AG09309 (cell line): Measurements from ENCODE around the gene GSN.
A peak's percentile ranks its signal among the peaks of the same experiment; 100 is the strongest.

Experiments used
- DNase-seq: peaks from one replicate; pipeline ENCODE4 v3.0.0-alpha.2; 2010; ENCODE audit warnings: low read depth
- H3K4me3 ChIP-seq: 2 replicates; pipeline ENCODE4 v1.5.1; 2011; ENCODE audit warnings: mild to moderate bottlenecking, low read depth, low read length, moderate library complexity; ENCODE audit not compliant: control insufficient read depth
- CTCF ChIP-seq: IDR thresholded peaks from 2 replicates; pipeline ENCODE4 v1.5.1; 2011; ENCODE audit warnings: mild to moderate bottlenecking, low read depth, low read length, inconsistent platforms; ENCODE audit not compliant: insufficient read depth, control insufficient read depth; ENCODE audit errors: missing control alignments

Gene GSN

GRCh38 chr9:121262953-121263352 lies 5.0 kb upstream of the GSN start:
- no peak for DNase-seq

GRCh38 chr9:121266356-121266755 lies 1.6 kb upstream of the GSN start:
- DNase-seq: no peak
- no peak overlapping the region for H3K4me3 ChIP-seq
- TF ChIP-seq CTCF: no peak

More at GRCh38 chr9:121262953-121263352, 5.0 kb upstream of the GSN start:
- no peak overlapping the region for H3K4me3 ChIP-seq
- no peak for TF ChIP-seq CTCF

- no peak for TF ChIP-seq CTCF
- no peak overlapping the region for H3K4me3 ChIP-seq
- DNase-seq: no peak
These were observed 884 bp upstream of the GSN start for GRCh38 chr9:121266906-121267650.

GRCh38 chr9:121268598-121268850 lies 562 bp downstream of the GSN start:
- TF ChIP-seq CTCF: no peak
- DNase-seq: no peak
- H3K4me3 ChIP-seq: peak overlapping the region; percentile 90

GRCh38 chr9:121268851-121269641 lies 1.1 kb downstream of the GSN start:
- no peak for TF ChIP-seq CTCF
- DNase-seq: no peak
- peak overlapping the region; percentile 90 for H3K4me3 ChIP-seq

GRCh38 chr9:121269642-121270254 lies 1.8 kb downstream of the GSN start:
- no peak for DNase-seq
- TF ChIP-seq CTCF: no peak
- peak overlapping the region; percentile 90 for H3K4me3 ChIP-seq
